GM12864 (cell line): ENCODE measurements around the gene MSGN1.

Source experiments
- DNase-seq: peaks from one replicate; pipeline ENCODE4 v3.0.0-alpha.2; 2011; ENCODE audit warnings: low read depth
- H3K4me3 ChIP-seq: 2 replicates; pipeline ENCODE4 v1.5.1; 2011; ENCODE audit warnings: mild to moderate bottlenecking, low read depth, low read length, control low read depth
- CTCF ChIP-seq: IDR thresholded peaks from 2 replicates; pipeline ENCODE4 v1.5.1; 2011; ENCODE audit warnings: low read depth, mild to moderate bottlenecking, moderate library complexity, low read length, control low read depth, inconsistent platforms; ENCODE audit errors: missing control alignments

Gene MSGN1

DNA sequence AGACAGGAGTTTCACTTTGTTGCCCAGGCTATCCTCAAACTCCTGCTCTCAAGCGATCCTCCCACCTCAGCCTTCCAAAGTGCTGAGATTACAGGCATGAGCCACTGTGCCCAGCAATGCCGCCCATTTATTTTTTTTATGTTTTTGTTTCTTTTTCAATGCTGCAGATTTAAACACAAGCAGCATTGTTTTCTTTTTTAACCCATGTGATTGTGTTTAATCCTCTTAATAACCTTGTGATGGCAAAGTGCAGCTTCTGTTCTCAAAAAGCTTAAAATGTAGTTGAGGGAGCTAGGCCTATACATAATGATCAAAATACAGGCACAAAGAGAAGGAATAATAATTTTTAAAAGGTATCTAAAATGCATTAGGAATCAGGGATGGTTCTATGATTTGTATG, 11.5 kb downstream of the MSGN1 start:
- no peak for DNase-seq
- no peak overlapping the region for H3K4me3 ChIP-seq
- no peak for TF ChIP-seq CTCF

GRCh38 chr2:17830053-17831034, 14.1 kb downstream of the MSGN1 start:
- TF ChIP-seq CTCF: peak; percentile 67
- no peak overlapping the region for H3K4me3 ChIP-seq
- DNase-seq: no peak

GRCh38 chr2:17835516-17835915, 19.3 kb downstream of the MSGN1 start:
- no peak for TF ChIP-seq CTCF
- H3K4me3 ChIP-seq: no peak overlapping the region
- DNase-seq: no peak

GRCh38 chr2:17839959-17840358, 23.7 kb downstream of the MSGN1 start:
- no peak for TF ChIP-seq CTCF
- no peak for DNase-seq
- no peak overlapping the region for H3K4me3 ChIP-seq

DNA sequence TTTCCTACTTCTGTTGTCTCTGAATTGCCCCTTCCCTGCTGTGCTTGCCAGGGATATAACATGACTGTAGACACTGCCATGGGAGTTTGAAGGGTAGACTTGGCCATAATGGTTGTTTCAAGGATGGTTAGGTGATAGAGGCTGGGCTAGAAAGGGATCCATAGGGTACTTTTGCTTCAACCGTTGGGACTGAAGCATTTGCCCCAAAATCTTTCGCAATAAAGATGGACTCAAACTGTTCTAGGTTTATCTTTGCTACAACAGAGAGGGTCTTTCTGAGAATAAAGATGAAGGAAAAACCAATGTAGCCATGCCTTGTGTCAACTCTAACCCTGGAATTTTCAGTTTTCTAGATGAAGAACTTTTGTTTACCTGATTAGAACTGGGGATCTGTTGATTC, 27.2 kb downstream of the MSGN1 start:
- no peak for DNase-seq
- no peak for TF ChIP-seq CTCF
- H3K4me3 ChIP-seq: no peak overlapping the region

GRCh38 chr2:17845806-17846205, 29.5 kb downstream of the MSGN1 start:
- no peak for DNase-seq
- no peak for TF ChIP-seq CTCF
- no peak overlapping the region for H3K4me3 ChIP-seq

DNA sequence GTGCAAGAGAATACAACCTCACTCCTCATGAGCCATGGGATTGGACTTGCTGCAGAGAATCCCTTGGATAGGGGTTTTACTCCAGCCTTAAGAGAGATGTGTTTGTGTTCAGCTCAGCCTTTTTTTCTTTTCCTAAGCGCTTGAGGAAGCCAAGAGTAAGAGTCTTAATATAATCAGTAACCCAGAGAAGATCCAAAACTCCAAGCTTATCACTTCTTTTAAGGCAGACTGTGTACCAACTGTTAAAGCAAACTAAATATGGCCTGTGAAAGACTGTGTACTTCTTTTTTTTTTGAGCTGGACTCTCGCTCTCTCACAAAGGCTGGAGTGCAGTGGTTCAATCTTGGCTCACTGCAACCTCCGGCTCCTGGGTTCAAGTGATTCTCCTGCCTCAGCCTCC, 30.4 kb downstream of the MSGN1 start:
- H3K4me3 ChIP-seq: no peak overlapping the region
- no peak for TF ChIP-seq CTCF
- no peak for DNase-seq
